GM18868 (cell line): ENCODE measurements around the gene DIPK2A.
A peak's percentile ranks its signal among the peaks of the same experiment; 100 is the strongest.

Experiments used
- ATAC-seq: cut with Tn5 transposase; IDR thresholded peaks from one replicate; pipeline ENCODE4 v1.9.1; 2021; ENCODE audit warnings: mild to moderate bottlenecking, moderate library complexity; ENCODE audit not compliant: unreplicated experiment

DIPK2A gene

DNA sequence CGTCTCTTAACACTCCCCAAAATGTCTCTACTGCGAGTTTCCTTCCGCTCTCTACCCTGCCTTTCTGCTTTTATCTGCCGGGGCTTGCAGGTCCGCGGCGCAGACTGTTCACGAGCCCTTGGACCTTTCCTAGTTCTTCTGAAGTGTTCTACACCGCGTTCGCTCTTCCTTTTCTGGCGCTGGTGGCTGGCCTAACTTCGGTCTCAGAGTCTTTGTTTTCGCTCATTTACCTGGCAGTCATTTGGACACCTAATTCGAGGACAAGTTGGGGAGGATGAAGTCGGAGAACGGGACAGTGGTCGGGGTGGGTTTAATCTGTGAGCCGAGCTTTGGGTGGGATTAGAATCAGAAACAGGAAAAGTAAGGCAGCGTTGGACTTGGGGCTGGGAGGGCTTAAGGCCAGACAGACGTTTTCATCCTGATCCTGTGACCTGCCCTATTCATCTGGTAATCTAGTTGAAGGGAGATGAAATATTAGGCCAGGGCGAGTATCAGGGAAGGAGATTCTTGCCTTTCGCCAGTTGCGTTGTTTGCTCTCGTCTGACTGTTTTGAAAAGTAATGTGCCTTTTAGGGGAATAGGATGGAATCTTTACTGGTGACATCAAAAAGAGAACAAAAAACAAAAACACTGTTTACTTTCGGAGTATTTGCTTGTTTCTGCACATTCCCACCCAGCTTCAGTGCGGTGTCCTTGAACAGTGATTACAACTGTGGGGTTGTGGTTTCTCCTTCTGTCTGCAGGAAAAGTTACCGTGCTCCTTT is 1.8 kb downstream of the DIPK2A start:
- no peak for ATAC-seq

DNA sequence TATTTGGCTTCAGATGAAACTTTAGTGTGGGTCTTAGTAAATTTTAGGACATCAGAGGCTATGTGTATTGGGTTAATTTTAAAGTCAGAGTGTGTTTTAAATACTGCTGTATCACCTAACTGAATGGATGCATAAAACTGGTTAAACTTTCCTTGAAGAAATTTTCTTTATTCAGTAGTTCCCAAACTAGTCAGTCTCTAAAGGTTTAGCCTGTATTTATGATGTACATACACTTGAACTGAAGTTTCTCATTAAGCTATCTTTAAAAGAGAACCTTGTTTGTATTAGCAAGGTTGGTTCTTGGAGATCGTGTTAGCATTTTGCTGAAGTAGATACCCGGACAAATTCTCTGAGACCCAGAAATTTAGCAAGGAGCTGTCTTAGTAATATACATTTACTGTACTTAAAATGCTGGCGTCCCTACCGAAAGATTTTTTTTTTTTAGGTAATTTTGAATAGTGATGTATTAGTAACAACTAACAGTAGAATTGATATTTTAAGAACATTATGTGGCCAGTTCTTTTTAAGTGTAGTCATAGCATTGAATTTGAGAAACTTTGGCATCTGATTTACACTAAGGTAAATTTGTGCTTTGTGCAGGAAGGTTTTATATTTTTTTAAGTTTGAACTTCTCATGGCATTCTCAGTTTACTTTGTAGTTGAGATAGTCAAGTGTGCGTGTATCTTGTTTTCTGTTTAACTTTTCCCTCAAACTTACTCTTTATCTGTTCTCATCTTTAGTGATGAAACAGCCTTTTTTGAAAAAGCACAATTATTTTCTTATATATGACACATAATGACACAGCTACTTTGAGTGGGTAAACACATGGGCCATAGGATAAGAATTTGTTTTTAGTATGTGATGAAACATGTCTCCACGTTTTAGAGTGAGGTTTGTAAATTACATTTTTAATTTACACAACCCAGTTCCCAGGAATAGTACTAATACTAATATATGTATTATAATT is 2.9 kb downstream of the DIPK2A start:
- ATAC-seq = no peak

DNA sequence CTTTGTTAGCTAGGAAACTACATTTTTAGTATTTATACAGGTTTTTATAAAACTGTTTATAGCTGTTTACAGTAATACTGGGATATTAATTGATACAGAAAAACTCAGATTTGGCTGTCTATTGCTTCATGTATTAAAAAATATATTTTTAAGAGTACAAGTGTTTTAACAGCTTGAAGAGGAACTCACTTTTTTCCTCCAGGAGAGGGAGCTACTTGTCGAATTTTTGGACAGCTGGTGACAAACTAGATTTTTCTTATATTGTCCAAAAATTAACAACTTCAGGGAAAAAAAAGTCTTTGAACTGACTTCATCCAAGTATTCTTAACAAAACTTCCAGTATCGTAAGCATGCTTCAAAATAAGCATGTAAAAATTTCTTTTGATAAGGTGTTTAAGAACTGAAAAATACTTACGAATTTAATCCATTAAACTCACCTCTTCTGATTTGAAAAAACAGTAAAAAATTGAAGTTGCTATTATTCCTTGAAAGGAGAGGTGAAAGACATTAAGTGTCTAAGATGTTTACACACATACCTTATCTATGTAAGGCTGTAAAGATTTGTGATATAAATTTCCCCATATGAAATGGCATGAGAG is 4.0 kb downstream of the DIPK2A start:
- ATAC-seq = no peak

DNA sequence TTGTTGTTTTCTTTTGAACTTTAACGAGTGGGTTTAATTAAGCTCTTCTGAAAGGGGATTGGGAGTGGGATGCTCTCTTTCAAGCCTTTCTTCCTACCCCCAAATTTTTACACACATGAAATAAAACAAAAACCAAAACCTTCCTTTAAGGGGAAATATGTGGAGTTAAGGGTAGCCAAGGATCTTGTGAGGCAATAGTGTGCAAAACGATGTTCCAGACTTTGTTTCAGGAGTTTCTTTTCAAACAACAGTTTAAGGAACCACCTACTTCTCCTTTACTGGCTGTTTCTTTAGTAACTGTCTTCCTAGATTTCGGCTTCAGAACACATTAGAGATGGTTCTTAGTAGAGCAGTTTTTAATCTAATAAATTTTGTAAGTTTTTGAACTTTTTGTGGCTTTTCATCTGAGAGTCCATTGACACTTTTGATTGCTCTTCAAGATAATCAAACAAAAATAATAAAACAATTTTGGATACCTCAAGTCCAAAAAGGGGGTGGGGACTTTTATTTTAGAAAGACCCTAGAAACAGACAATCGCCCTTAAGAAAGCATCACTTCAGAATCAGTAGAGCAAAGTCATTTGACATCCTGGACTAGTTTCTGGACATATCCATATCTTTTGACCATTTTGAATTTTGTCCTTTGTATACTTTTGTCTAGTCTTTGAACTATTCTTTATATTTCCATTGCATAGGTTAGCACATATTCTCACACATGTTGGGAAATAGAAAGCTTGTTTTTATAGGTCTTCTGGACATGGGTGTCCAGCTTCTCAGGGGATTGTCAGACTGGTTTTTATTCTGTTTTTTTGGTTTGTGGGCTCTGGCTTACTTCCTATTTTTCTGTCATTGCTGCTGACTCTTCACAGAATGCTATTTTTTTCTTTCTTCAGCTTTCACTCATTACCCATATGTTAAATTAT is 6.0 kb downstream of the DIPK2A start:
- ATAC-seq = peak; percentile 50

DNA sequence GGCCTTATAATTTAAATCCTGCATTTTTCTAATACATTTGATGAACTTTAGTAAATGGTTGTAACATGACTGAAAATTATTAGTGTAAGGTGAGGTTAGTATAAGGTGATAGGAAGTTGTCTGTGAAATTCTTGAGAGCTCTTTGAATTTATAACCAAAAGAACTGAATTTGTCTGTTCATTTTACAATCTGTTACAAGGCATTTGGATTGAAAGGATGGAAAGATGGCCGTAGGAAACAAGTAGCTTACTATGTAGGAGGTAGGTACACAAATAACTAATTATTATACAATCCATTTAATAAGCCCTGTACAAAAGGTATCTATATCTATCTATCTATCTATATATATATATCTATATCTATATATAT is 6.6 kb downstream of the DIPK2A start:
- ATAC-seq = peak; percentile 4

DNA sequence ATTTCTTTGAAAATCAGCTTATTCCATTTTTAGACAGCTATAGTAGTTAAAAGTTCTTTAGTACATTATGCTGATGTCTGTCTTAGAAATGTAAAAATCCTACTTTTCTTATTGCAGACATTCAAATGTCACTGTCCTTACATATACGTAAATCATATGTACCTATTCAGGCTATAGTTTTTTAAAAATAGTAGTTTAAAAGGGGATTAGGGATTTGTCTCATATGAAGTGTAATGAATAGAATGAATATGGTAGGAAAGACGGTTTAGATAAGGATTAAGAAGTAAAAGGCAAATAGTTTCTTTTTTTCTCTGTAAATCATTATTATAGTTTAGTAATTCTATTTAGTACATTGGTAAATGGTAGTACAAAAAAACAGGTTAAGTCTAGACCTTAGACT is 7.4 kb downstream of the DIPK2A start:
- ATAC-seq = no peak

DNA sequence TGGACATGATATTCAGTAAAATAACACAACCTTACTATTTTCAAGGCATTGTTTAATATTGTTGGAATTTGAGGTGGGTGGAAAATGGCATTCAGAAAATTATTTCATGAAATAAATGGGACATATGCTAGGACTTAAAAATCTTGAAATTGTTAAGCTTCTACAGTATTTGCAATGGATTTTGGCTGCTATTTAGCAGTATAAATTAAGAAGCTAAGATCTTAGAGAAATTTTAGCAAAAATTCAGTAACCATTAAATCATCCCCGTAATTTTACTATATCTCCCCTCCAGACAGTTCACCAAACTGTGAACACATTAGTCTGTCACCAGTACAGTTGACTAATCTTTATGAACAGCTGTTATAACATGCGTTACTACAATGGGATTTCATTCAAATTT is 8.2 kb downstream of the DIPK2A start:
- no peak for ATAC-seq

DNA sequence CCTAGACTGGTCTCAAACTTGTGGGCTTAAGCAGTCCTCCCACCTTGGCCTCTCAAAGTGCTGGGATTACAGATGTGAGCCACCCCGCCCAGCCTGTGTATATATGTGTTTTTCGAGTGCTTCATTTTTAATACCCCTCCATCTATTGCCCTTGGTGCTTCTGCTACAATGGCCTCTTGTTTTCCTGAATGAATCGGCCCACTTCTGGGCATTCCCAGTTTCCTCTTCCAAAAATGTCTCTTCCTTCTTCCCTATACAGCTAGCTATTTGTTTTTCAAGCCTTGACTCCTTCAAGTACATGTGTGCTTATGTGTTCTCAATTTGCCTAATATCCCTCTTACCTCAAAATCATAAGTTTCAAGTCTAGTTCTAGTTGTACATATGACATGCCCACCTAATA is 16.7 kb downstream of the DIPK2A start:
- no peak for ATAC-seq

DNA sequence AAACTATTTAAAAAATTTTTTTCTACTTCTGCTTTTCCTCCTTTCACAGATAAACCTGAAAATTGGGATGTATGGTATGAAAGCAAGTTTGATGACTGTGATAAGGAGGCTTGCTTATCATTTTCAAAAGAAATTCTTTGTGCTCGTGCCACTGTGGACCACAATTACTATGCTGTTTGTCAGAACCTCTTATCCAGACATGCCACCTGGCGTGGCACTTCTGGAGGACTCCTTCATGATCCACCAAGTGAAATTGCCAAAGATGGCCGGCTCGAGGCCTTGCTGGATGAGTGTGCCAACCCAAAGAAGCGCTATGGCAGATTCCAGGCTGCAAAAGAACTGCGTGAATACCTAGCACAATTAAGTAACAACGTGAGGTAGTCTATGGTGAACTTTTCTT is 17.8 kb downstream of the DIPK2A start:
- ATAC-seq = no peak

DNA sequence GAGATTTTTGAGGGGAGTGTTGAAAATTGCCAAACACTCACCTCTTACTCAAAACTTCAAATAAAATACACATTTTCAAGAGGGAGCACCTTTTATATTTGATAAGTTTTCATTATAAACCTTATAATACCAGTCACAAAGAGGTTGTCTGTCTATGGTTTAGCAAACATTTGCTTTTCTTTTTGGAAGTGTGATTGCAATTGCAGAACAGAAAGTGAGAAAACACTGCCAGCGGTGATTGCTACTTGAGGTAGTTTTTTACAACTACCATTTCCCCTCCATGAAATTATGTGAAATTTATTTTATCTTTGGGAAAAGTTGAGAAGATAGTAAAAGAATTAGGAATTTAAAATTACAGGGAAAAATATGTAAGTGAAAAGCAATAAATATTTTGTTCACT is 20.1 kb downstream of the DIPK2A start:
- ATAC-seq = peak; percentile 66

DNA sequence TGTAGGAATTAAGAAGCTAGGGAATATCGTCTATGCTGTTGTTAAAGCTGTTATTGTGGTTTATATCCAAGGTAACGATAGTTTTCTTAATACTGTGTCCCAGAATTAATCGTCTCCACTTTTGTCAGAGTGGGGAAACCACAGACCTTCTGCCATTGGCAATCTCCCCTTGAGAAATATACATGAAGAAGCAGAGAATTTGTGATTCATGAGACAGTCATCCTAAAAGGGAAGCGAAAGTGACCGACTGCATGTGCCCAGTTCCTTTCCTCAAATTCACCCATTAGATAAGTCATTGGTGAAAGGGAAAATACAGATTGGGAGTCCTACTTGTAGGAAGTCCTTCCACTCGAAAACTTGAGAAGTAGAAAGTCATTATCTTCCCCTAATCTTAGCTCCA is 26.6 kb downstream of the DIPK2A start:
- ATAC-seq = no peak

DNA sequence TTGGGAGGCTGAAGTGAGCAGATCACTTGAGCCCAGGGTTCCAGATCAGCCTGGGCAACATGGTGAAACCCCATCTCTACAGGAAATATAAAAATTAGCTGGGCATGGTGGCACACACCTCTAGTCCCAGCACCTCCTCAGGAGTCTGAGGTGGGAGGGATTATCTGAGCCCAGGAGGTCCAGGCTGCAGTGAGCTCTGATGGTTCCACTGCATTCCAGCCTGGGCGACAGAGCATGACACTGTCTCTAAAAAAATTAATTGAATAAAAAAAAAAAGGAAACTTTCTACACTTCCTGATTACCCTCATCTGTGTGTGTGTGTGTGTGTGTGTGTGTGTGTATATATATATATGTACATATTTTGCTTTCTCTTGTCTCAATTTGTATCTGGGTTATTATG is 31.4 kb downstream of the DIPK2A start:
- no peak for ATAC-seq

DNA sequence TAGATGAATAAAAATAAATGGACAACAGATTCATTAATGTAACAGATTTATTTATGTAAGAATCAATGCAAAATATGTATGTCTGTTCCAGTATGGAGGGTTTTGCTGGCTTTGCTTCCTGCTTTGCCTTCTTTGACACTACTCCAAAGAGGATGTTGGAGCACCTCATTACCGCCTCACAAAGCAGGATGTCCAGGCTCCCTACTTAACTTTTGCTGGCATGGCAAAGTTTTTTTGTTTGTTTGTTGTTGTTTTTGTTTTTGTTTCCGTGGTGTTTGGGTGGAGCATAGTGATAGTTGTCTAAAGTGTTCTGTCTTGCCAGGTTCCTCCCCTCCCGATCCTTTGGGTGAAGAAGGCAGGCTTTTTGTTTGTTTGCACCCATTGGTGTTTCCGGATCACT is 38.7 kb downstream of the DIPK2A start:
- no peak for ATAC-seq

DNA sequence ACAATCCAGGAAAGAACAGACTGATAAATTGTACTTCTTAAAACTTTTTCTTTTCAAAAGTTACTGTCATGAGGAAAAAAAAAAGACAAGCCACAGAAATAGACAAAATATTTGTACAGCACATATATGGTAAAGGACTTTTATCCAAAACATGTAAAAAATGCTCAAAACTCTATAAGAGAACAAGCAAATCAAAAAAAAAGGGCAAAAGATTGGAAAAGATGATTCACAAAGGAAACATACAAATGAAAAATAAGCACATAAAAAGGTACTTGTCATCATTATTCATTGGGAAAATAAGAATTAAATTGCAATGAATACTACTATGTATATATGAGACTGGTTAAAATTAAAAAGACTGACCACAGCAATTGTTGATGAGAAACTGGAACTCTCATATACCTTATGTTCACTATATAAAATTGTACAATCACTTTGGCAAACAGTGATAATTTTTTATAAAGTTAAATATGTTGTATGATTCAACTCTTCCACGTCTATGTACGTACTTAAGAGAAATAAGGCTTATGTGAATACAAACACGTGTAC is 39.7 kb downstream of the DIPK2A start:
- ATAC-seq = no peak

DNA sequence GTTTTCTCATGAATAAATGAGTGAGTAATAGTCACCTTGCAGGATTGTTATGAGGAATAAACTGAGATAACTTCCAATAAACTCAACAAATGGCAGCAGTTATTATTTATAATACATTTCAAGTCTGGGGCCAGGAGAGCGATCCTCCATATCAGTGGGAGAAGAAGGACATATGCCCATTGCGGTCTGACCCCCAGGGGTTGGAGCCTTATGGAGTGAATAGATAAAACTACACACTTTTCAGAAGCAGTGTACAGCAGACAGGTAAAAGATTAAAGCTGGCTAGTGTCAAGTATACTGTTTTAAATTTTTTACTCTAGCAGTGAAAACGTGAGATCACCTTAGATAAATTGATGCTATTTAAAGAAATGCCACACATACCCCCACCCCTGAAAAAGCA is 43.5 kb downstream of the DIPK2A start:
- no peak for ATAC-seq

DNA sequence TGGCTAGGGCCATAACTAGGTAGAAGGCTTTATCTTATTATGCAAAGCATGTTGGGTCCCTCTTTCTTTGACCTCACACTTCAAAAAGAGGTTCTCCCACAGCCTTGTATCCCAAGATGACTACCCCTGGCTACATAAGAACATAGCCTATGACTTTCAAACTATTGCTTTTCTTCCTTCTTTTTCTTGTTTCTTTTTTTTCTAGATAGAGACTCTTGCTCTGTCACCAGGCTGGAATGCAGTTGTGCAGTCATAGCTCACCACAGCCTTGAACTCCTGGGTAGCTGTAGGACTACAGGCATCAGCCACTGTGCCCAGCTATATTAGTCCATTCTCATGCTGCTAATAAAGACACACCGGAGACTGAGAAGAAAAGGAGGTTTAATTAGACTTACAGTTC is 47.2 kb downstream of the DIPK2A start:
- ATAC-seq = no peak
